ENCODE data around the gene ANKRD52.
A peak's percentile ranks its signal among the peaks of the same experiment; 100 is the strongest.
"Not testable (repeated sequence)": the region's sequence is repeated elsewhere in the genome, so short reads cannot be mapped to it uniquely, and the experiment has no call there.

ANKRD52 gene

DNA sequence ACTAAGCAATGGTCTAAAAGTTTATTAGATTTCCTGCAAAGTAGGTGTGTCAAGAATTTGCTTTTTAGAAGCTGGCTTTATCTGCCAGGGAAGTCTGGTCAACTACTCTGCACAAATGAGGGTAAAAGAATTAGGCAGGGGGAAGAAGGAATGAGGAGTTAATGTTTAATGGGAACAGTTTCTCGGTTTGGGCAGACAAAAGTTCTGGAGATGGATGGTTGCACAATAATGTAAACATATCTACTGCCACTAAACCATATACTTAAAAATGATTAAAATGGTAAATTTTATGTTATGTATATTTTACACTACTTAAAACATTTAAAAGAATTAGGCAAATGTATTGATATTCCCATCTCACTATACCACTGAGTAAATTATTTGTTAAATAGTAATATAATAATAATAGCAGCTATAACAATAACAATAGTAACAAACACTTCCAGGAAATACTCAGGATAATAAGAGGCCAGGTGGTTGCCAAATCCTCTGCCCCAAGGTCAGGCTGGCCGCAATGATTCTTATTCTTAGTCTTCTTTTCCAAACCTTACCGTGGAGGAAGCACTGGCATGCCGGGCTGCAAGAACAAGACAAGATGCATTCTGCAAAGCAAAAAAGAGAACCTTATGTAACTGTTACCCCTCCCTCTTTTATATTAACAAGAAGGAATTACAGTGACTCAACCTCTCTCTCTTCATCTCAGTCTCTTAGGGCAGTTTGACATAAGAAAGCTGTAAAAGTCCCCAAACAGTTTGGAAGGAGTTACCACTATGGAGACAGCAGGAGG is 28.1 kb upstream of the ANKRD52 start:
- TF ChIP-seq ZFX (IDR thresholded peaks at IDR 0.05; ENCODE audit: borderline replicate concordance): no peak
- TF ChIP-seq, protein P1, sequence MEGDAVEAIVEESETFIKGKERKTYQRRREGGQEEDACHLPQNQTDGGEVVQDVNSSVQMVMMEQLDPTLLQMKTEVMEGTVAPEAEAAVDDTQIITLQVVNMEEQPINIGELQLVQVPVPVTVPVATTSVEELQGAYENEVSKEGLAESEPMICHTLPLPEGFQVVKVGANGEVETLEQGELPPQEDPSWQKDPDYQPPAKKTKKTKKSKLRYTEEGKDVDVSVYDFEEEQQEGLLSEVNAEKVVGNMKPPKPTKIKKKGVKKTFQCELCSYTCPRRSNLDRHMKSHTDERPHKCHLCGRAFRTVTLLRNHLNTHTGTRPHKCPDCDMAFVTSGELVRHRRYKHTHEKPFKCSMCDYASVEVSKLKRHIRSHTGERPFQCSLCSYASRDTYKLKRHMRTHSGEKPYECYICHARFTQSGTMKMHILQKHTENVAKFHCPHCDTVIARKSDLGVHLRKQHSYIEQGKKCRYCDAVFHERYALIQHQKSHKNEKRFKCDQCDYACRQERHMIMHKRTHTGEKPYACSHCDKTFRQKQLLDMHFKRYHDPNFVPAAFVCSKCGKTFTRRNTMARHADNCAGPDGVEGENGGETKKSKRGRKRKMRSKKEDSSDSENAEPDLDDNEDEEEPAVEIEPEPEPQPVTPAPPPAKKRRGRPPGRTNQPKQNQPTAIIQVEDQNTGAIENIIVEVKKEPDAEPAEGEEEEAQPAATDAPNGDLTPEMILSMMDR (IDR thresholded peaks at IDR 0.05): no peak
- H3K27ac ChIP-seq: 0 out of 2 replicates have a peak overlapping the region, but pooled peaks have one; percentile 8

DNA sequence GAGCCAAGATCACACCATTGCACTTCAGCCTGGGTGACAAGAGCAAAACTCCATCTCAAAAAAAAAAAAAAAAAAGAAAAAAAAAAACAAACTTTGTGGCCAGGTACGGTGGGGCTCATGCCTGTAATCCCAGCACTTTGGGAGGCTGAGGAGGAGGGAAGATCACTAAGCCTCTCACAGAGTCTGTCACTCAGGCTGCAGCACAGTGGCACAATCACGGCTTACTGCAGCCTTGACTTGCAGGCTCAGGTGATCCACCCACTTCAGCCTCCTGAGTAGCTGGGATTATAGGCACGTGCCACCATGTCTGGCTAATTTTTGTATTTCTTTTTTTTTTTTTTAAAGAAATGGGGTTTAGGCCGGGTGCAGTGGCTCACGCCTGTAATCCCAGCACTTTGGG is 26.1 kb upstream of the ANKRD52 start:
- not testable (repeated sequence) for H3K27ac ChIP-seq

DNA sequence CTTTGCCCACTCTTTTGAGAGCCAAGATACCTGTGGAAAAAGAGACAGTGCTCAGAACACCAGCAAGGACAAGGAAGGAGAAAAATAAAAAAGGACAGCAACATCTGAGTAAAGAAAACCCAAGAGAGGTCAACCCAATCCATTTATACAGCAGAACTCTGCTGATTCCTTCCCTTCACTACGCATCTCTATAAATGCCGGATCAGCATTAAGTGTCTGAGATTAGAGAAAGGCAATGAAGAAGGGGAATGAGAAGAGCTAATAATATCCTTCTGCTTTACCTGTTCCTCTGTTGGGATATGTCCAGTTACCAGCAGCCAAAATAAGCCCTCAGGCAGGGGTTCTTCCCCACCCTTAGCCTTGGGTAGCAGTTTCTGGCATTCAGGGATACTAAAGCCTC is 24.4 kb upstream of the ANKRD52 start:
- TF ChIP-seq, protein P1 (IDR thresholded peaks at IDR 0.05): no peak
- no peak for TF ChIP-seq ZFX (IDR thresholded peaks at IDR 0.05; ENCODE audit: borderline replicate concordance)
- H3K27ac ChIP-seq: no peak overlapping the region

DNA sequence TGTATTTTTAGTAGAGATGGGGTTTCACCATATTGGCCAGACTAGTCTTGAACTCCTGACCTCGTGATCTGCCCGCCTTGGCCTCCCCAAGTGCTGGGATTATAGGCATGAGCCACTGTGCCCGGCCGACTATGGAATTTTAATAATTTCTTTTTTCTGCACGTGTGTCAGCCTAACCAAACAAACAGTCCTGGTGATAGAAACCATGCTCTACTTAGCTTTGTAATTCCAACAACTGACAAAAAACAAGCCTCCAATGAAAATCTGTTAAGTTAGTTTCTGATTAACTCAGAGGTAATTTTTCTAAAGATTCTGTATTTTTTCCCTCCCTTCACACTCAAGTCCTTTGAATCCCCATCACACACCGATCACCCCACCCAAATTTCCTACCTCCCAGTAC is 23.8 kb upstream of the ANKRD52 start:
- H3K27ac ChIP-seq: no peak overlapping the region
- no peak for TF ChIP-seq ZFX (IDR thresholded peaks at IDR 0.05; ENCODE audit: borderline replicate concordance)
- TF ChIP-seq, protein P1 (IDR thresholded peaks at IDR 0.05): no peak

DNA sequence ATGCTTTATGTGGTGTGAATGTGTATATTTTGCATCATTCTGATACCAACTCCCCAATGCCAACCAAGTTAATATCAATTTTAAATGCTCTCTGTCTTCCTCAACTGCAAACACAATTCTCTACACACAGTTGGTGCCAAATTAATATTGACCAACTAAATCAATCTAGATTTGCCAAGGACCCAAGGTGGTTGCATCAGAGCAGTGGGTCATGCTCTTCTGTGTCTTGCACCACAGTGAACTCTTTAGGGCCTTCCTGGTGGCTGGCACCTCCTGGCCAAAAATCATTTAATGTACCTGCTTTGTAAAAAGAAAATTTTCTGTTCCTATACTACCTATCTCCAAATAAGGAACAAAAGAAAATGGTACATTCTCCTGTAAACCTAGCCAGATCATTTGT is 22.7 kb upstream of the ANKRD52 start:
- TF ChIP-seq, protein P1 (IDR thresholded peaks at IDR 0.05): no peak
- no peak for TF ChIP-seq ZFX (IDR thresholded peaks at IDR 0.05; ENCODE audit: borderline replicate concordance)
- H3K27ac ChIP-seq: no peak overlapping the region

DNA sequence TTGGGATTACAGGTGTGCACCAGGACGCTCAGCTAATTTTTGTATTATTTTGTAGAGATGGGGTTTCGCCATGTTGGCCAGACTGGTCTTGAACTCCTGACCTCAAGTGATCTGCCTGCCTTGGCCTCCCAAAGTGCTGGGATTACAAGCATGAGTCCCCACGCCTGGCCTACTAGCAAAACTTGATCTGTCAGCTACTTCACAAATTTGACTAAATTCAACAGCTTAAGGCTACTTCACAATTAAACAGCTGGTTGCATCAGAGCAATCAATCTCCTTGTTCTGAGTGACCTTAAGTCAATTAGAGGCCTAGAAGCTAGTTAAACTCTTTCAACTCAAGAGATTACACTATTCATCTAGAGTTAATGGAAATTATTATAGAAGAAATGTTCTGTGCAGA is 20.7 kb upstream of the ANKRD52 start:
- TF ChIP-seq, protein P1 (IDR thresholded peaks at IDR 0.05): no peak
- no peak for TF ChIP-seq ZFX (IDR thresholded peaks at IDR 0.05; ENCODE audit: borderline replicate concordance)
- no peak overlapping the region for H3K27ac ChIP-seq

DNA sequence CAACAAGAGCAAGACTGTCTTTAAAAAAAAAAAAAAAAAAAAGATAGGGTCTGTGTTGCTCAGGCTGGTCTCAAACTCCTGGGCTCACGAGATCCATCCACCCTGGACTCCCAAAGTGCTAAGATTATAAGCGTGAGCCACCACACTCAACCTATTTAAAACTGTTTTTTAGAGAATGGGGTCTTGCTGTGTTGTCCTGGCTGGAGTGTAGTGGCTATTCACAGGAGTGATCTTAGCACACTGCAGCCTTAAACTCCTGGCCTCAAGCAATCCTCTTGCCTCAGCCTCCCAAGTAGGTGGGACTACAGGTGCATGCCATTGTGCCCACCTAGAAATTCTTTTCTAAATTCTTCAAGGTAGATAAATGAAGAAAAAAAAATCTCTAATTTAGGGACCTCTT is 16.1 kb upstream of the ANKRD52 start:
- TF ChIP-seq, protein P1 (IDR thresholded peaks at IDR 0.05): no peak
- TF ChIP-seq ZFX (IDR thresholded peaks at IDR 0.05; ENCODE audit: borderline replicate concordance): no peak
- no peak overlapping the region for H3K27ac ChIP-seq

DNA sequence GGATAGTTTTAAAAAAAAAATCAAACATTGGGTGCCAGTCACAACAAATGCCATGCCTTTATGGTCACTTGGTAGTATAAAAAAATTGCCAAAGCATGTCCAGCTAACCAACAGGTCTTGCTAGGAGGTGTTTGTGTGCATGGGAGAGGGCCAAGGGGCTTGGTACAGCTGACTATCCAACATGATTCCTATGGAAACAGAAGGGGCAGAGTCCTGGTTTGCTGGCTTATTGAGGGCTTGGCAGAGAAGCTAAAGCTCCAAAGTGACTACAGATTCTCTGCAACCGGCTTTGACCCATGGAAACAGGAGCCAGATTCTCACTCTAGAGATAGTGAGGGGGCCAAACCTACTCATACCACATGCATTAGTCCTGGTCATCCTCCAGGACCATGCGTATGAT is 14.3 kb upstream of the ANKRD52 start:
- H3K27ac ChIP-seq: not testable (repeated sequence)

Measured in 22Rv1 (cell line).